Measurements from ENCODE around the gene INPPL1.

The INPPL1 gene

DNA sequence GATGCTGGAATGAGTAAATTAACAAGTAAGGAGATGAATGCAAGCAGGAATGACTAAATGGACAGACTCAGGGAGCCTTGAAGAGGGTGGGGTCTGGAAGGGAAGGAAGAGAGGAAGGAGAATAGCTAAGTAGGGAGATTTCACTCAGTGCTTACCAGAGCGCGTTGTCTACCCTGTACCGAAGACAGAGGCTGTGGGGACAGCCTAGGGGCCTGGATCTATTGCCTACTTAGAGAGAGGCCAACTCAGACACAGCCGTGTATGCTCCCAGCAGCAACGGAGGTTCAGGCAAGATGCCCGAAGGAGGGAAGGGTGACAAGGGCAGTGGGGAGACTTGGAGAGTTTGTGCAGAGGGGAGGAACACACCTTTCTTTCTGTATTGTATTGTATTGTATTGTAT is 7.9 kb upstream of the INPPL1 start, which contains the start of gene FOLR2:
TSS of gene FOLR2 (plus strand) at position 157 of the 400 bp plus-strand sequence. CDS start 1,791 bp downstream, outside the sequence.
- DNase-seq: no peak

DNA sequence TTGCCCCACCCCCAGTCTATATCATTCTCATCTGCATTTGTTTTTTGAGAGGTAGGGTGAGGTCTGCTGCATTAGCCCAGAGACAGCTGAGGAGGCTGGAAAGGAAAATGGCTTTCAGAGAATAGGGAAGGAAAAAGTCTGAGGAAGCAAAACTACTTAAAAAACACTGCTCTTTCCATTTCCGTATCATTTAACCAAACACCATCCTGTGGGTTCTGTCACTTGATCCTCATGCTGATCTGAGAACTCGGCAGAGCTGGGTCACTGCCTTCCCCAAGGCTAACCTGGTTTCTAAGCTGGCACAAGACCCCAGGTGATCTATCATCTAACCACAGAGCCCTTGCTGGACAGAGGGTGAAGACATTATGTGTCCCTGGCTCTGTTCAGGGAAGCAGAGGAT is 6.7 kb upstream of the INPPL1 start:
- no peak for DNase-seq

GRCh38 chr11:72218251-72218745 is 6.3 kb upstream of the INPPL1 start:
- no peak for DNase-seq

DNA sequence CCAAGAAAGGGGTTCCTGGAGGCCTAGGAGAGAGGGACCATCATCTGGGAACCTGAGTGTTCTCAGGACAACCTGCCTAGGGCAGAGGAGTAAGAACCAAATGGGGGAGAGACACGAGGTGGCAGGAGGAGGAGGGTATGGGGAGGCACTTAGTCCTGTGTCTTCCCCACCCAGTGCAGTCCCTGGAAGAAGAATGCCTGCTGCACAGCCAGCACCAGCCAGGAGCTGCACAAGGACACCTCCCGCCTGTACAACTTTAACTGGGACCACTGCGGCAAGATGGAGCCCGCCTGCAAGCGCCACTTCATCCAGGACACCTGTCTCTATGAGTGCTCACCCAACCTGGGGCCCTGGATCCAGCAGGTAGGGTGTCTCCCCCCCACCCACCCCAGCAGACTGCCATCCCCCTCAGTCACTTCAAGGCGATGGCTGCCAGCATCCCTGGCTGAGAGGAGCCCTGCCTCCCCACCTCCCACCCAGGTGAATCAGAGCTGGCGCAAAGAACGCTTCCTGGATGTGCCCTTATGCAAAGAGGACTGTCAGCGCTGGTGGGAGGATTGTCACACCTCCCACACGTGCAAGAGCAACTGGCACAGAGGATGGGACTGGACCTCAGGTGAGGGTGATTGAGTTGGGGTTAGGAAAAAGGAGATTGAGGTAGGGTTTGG is 3.7 kb upstream of the INPPL1 start:
- no peak for DNase-seq

- DNase-seq: no peak
Observed at GRCh38 chr11:72221386-72222075, 3.0 kb upstream of the INPPL1 start.

DNA sequence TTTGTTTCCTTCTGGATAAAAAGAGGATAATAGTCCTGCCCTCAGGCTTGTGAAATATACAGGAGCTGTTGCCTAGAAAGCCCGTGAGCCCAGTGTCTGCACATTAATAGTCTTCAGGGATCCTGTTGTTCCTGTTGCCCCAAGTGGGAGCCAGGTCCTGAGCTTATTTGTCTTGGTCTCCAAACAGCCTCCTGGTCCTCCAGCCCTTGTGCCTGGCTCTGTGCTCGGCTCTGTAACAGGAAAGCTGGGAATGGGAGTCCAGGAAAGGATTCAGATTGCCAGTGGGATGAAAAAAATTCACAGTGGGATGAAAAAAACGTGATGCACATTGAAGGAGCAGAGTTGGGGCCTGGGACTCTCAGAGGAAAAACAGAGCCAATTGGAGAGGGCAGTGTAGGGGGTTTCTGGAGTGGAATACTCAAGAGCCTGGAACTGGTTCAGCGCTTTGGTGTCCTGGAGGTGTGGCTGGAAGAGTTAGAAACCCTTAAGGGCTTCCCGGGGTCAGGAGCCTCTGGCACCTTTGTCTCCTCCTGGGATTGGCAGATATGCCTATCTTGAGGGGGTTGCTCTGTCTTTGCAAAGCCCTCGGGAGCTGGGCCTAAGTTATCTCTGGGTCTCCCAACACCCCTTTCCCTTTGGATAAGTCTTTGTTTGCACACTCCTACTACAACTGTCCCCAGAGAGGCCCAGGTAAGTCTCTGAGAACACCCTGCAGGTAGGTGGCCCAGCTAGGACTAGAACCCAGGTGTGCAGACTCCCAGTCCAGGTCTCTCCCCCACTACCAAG is 2.3 kb upstream of the INPPL1 start:
- no peak for DNase-seq

- DNase-seq: peak; percentile 96
Observed at GRCh38 chr11:72222907-72223614, 1.5 kb upstream of the INPPL1 start.

DNA sequence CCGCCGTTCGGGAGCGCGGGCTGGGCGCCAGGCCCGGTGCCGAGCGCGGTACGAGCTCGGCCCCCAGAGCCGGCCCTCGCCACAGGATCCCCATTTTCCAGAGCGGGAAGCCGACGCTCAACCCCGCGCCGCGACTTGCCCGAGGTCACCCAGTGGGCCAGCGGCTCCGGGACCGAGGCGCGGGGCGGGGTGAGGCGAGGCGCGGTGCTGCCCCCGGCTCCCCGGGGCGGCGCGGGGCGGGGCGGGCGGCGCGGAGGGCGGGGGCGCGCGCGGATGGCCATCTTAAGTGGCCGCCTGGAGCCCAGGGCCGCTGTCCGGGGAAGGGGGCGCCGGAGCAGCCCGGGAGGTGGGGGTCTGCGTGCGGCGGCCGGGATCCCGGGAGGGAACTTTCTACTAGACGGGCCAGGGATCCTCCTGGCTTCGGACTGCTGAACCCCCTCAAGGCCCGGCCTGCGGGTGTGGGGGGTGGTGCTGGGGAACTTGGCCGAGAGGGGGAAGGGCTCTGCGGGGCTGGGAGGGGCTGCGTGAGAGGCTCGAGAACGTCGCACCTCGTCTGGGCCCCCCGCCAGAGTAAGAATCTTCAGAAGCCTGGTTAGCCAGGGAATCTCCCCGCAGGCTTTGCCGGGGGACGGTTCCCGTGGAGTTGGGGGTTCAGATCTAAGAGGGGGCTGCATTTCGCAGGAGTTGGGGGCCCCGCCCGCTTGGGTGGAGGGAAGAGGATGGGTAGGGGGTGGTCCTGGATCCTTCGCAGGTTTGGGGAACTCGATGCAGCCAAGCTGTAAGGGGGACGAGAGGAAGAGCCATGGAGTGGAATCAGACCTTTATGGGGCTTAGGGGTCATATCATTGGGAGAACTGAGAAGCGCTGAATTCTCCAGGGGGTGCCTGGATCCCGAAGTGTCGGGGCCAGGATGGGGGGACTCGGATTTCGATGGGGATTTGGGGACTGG is 678 bp upstream of the INPPL1 start:
- DNase-seq: peak; percentile 90

GRCh38 chr11:72225411-72225951 is 914 bp downstream of the INPPL1 start:
- no peak for DNase-seq

DNA sequence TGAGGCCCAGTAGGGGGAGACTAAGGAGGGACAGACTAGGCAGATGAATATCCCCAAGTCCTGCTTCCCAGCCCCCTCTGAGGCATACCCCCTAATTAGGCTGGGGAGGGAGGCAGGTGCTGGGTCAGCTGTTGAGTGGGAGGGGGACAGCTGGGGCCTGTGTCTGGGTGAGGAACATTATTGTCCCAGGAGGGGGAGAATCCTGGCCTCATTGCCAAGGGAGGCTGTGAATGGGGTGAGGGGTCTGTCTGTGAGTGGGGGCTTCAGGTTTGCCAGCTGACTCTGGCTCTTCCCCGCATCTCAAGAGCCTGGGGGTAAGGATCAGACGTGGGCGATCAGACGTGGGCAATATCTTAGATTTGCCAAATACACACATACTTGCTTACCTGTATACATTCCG is 2.1 kb downstream of the INPPL1 start:
- DNase-seq: no peak

DNA sequence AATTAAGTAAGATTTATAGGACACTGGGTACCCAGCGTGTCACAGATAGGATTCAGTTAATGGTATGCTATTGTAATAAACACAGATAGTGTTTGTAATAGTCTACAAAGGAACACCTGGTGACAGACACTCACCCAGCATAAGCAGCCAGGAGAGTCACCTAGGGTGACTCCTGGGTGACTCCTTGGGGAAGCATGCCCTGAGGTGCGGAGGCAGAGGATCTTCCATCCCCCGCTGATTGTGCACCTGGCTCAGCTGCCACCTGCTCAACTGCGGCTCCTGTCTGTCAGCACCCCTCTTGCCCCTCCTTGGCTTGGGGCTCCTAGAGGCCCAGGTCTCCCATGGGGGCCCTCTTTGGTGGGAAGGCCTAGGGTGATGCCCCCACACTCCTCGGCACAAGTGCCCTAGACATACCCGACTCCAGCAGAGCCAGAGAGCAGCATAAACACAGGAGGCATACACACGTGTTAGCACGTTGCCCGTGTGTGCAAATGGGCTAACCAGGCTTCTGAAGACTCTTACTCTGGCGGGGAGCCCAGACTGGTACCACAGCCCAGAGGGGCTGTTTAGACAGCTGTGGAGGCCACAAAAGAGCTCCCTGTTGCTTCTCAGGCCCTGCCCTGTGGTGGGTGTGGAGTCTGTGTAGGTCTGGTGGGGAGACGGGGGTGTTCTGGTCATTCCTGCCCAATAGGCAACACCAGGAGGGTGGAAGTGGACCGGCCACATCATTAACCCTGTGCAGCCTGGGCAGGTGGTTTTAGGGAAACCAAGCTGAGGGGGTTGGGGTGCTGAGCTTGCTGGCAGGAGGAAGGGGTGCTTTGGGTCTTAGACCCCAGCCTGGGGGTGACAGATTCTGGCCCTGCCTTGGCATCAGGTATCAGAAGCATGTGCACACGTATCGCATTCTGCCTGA is 3.0 kb downstream of the INPPL1 start:
- DNase-seq: peak; percentile 77

DNA sequence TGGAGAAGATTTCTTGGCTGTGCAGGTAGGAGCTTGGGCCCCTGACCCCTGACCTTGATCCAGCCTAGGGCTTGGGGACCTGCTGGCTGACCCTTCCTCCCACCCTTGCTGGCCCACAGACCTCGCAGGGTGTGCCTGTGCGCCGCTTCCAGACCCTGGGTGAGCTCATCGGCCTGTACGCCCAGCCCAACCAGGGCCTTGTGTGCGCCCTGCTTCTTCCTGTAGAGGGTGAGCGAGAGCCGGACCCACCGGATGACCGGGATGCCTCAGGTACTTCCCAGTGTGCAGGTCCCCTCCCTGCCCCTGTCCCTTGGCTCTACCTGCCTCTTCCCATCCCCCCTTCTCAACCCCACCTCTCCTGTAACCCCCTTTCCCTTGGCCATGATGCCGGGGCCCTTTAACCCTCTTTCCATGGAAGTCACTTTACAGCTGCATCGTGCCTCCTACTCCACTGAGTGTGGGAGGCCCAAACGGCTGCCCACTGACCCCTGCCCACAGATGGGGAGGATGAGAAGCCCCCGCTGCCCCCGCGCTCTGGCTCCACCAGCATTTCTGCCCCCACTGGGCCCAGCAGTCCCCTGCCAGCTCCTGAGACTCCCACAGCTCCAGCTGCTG is 3.8 kb downstream of the INPPL1 start:
- DNase-seq: peak; percentile 43

GRCh38 chr11:72228844-72229231 is 4.3 kb downstream of the INPPL1 start:
- peak; percentile 32 for DNase-seq

DNA sequence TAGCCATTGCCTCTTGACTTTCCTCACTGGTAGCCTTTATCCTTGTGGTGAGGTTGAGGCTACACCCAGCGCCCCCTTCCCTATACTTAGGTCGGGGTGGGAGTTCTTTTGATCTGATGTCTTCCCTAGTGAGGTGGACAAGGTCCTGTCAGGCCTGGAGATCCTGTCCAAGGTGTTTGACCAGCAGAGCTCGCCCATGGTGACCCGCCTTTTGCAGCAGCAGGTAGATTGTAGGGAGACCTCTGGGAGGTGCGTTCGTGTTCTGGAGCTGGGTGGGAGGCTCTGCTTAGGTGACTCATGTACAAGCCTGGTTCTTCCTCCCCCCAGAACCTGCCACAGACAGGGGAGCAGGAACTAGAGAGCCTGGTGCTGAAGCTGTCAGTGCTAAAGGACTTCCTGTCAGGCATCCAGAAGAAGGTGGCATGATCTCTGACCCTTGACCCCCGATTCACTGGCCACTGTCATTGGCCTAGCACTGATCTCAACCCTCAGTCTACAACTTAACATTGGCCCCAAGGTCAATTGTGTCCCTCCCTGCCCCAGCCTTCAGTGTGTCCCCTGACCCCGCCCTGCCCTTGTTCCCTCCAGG is 4.9 kb downstream of the INPPL1 start:
- DNase-seq: peak; percentile 29

DNA sequence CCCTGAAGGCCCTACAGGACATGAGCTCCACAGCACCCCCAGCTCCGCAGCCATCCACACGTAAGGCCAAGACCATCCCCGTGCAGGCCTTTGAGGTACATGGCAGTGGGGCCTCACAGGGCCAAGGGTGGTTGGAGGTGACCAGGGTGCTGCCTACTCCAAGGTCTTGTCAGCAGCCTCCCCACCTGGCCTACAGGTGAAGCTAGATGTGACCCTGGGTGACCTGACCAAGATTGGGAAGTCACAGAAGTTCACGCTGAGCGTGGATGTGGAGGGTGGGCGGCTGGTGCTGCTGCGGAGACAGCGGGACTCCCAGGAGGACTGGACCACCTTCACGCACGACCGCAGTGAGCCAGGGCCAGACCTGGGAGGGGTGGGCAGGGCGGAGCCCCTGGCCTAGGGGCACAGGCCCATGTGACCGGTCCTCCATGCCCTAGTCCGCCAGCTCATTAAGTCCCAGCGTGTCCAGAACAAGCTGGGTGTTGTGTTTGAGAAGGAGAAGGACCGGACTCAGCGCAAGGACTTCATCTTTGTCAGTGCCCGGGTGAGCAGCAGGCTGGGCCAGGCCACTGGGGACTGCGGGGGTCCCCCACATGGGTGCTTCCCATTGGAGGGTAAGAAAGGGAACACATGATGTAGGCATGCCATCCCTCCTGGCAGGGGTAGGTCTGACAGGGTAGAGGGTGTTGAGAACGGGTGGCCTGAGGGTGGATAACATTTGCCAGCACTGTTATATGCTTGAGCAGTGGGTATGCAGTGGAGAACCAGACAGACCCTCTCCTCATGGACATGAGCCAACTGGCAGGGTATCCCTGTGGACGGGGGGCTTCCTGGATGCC is 5.6 kb downstream of the INPPL1 start:
- DNase-seq: peak; percentile 26

GRCh38 chr11:72230764-72231365 is 6.3 kb downstream of the INPPL1 start:
- DNase-seq: peak; percentile 8

- peak; percentile 18 for DNase-seq
Observed at GRCh38 chr11:72231396-72232259, 7.1 kb downstream of the INPPL1 start.

All from left hindlimb (tissue), 1 donor.